ENCODE results near the gene SSR4.

GRCh38 chrX:153818571-153819383, 24.3 kb downstream of the SSR4 start:
- no peak for TF ChIP-seq PKNOX1 (IDR thresholded peaks at IDR 0.05)
- no peak for TF ChIP-seq FOXA1 (IDR thresholded peaks at IDR 0.05)
- TF ChIP-seq BHLHE40 (IDR thresholded peaks at IDR 0.05; ENCODE audit: borderline replicate concordance), result no peak
- no peak for TF ChIP-seq SP1 (IDR thresholded peaks at IDR 0.05)
- no peak for TF ChIP-seq FOXM1 (IDR thresholded peaks at IDR 0.05; ENCODE audit: borderline replicate concordance)
- TF ChIP-seq LEF1 (IDR thresholded peaks at IDR 0.05; ENCODE audit: borderline replicate concordance), result no peak
- no peak for TF ChIP-seq FOXK2 (IDR thresholded peaks at IDR 0.05)
- no peak for TF ChIP-seq TARDBP (IDR thresholded peaks at IDR 0.05)
